Muscle of arm (tissue), 12 donors: Measurements from ENCODE around the gene MRPL12. TPM values are rescaled to one million over a fixed set of nuclear protein-coding genes. Genes with fewer than 3 reads are reported as not detected.

Experiments
- DNase-seq: peaks from one replicate; pipeline ENCODE4 v3.0.0-alpha.2; 2013
- polyA plus RNA-seq, 12 donors: library from polyadenylated mRNA; unstranded; fragments of 120-200 nt; gene quantifications; one replicate each; pipeline ENCODE4 v1.2.1, GENCODE V29; 2013; ENCODE audit not compliant: insufficient read length in 12 of 12

Gene MRPL12
- polyA plus RNA-seq, 12 donors, result 28.6 to 123 (median 48.1) TPM; not detected in 1

DNA sequence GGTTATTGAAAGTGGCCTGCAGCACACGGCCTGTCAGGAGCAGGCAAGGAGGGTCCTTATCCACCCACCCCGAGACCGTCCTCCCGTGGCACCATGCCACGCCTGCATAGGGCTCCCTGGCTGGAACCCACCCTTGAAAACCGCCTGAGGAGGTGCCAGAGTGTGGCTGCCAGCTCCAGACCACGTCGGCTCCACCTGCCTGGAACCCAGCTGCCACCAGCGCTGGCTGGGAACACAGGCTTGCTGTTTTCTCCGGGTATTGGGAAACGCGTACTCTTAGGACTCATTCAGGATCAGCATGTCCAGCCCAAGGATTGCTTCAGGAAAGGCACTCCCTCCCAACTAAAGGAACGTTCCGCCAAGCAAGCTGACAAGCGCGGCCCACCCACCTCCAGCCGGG lies 26.3 kb upstream of the MRPL12 start:
- no peak for DNase-seq

DNA sequence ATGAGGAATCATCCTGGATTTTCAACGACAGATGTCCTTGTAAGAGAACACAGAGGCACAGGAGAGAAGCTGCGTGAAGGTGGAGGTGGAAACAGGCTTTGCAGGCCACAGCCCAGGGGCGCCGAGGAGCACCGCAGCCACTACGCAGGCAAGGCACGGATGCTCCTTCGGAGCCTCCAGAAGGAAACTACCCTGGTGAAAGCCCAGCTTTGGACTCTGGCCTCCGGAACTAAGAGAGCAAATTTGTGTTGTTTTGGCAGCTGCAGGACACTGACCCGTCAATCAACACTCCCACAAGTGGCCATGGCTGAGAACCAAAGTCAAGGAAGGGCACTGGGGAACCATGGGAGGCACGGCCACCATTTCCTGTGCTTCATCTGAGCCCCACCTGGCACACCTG lies 23.0 kb upstream of the MRPL12 start:
- no peak for DNase-seq

DNA sequence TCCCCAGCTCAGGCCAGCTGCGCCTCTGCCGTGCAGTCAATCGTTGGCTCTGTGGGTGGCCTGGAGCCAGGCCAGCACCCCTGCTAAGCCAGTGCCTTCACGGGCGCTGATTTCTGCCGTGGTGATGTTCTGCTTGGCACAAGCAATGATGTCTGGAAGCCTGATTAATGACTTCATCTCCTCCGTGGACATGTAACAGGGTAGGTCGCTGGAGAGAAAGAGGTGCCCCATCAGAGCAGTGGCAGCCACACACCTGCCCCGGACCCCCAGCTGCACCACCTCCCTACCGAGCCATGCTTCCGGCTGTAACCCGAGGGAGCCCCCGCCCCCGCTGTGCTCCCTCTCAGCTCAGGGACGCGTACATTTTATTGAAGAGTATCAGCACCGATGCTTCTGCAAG lies 21.5 kb upstream of the MRPL12 start:
- DNase-seq, result no peak

DNA sequence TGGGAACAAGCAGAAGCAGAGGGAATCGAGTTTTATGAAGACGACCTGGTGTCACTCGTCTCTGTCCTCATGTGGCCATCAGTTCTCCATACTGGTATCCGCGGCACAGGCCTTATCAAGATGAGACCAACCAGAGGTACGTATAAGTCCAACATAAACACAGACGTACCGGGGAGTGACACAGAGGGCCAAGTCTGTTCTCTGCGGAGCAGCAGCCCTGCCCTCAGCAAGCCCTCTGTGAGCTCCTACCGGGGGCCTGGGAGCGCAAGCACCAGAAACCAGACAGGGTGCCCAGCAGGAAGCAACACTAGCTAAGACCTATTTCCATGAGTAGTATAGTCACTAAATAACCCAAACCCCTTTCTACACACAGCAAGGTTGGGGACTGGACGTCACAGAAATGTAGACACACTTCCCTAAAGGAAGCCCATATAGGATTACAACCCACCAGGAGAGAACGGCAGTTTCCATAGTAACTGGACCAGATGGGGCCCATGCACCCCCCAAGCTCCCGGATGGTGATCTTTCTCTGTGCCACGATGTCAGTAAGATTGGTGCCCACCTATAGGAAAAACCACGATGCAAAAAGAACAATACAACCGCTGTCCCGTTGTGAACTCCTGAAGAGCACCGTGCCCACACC lies 20.5 kb upstream of the MRPL12 start:
- no peak for DNase-seq

DNA sequence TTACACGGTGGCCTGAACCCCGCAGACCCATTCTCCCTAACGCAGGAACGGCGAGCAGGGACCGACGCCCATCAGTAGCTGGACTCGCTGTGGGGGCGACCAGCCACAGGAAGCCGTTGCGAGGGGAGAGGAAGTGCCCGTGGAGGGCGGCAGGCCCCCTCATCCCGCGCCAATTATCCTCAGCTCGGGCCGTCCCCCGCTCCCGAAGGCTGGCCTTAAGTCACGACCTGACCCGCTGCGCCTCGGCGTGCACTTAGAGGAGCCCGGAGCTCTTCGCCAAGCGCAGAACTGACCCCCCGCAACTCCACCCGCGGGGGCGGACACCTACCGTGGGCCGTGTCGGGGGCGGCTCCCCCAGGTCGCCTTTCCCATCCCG lies 20.0 kb upstream of the MRPL12 start:
- no peak for DNase-seq

DNA sequence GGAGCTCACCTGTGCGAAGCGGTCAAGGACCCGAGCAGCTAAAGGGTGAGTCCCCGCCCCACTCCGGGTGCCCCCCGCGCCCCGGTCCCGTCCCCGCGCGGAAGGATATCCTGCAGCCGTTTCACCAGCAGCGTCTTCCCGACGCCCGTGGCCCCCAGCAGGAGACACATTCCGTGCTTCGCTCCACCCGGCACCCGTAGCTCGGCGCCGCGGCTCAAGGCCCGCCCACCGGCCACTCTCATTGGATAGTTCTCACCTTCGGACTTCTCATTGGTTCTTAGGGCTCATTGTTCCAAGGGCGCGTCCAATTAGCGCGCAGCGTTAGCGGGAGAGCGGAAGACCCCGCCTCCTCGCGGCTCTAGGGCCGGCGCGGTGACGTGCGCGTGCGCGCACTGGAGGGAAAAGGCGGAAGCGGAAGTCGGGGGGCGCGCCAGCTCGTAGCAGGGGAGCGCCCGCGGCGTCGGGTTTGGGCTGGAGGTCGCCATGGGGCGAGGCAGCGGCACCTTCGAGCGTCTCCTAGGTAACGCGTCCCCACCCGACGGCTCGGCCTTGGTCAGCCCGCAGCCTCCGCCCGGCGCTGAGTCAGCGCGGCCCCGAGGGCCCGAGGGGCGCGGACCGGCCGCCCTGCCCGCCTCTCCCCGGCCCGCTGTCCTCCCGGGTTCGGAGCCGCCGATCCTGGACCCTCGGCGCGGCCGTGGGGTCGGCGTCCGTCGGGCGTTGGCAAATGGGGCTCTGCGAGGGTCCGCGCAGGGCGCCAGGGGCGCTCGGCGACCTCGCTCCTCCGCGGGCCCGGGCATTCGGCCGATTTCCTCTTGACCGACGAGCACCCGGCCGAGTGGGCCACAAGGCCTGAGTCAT lies 19.4 kb upstream of the MRPL12 start, which contains the start of the genes ARL16 and HGS:
ARL16 (minus strand) TSS at position 214 of the 858 bp plus-strand sequence; CDS start at position 170, 44 bp downstream.
HGS (plus strand) TSS at position 428 of the 858 bp plus-strand sequence; CDS start at position 484, 56 bp downstream.
- DNase-seq, result peak; percentile 99

DNA sequence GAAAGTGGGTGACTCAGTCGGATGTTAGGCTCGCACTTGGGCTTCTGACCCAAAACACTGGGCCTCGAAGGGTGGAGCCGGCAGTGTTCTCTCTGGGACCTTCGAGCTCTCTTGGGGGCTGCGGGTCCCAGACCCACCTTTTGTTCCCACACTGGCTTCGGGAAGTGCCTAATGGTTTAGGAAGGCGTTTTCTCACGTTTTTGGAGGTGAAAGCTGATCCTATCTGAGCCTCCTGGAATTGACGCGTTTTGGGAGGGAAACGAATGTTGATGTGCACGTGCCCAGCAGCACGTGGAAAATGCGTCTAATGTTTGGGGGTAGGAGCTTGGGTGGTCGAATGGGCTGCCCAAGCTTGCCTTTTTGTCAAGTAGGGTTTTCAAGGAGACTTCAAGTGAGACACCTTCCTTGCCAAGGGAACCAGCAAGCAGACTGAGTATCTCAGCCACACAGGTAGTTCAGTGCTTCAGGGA lies 18.7 kb upstream of the MRPL12 start:
- DNase-seq, result no peak

DNA sequence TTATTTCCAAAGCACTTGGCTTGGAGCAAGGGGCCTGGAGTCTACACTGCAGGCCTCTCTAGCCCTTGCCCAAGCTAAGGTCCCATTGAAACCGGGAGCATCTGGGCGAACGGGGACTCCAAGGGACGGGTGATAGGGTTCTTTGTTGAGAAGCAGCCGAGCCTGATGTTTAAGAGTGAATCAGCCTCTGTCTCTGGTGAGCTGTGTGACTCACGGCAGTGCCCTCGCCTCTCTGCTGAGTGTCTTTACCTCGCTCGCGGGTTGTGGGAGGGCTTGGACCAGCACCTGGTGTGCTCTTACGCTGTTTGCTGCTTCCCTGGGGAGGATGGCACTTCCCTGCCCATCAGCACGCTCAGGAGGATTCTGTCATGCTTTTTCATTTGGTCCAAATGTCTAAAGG lies 18.1 kb upstream of the MRPL12 start:
- DNase-seq, result no peak

DNA sequence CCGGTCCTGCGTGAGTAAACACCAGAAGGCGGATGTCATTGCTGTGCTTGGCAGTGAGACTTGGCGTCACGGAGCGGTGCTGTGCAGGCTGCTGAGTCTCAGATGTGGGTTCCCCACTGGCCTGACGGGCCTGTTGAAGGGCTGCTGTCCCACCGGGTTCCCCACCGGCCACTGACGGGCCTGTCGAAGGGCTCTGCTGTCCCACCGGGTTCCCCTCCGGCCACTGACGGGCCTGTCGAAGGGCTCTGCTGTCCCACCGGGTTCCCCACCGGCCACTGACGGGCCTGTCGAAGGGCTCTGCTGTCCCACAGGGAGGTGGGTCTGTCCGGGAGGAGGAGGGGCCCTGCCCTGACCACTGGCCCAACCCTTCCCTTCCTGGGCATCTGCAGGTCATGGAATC lies 16.6 kb upstream of the MRPL12 start:
- no peak for DNase-seq

DNA sequence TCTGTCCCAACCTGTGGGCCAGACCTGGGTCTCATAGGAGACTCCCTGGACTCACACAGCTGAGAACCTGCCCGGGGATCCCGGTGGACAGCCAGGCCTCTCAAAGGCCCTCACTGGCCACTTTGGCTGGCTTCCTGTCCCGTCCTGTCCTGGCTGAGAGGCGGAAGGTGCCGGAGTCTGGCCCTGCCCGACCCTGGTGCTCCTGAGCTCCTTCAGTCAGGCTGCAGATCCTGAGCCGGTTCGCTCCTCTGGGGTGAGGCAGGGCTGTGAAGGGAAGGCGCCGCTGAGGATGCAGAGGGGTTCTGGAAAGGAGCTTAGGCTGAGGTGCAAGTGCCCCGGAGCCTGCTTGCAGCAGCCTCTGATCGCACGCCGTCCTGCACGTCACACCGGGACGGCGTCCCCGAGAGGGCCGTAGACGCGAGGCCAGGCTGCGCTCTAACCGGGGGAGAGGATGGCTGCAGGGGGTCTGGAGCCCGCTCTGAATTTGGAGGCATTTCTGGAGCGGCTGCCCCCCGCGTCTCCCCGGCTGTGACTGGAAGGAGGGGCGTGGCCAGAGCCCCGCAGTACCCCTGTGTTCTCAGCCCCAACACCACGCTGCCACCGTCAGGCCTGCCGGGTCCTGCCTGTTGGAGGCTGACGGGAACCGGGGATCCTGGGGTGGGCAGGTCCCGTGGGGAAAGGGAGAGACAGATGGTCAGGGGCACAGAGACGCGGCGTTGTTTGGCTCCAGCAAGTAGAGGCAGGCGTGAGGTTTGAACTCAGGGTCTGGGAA lies 15.2 kb upstream of the MRPL12 start:
- DNase-seq, result no peak

DNA sequence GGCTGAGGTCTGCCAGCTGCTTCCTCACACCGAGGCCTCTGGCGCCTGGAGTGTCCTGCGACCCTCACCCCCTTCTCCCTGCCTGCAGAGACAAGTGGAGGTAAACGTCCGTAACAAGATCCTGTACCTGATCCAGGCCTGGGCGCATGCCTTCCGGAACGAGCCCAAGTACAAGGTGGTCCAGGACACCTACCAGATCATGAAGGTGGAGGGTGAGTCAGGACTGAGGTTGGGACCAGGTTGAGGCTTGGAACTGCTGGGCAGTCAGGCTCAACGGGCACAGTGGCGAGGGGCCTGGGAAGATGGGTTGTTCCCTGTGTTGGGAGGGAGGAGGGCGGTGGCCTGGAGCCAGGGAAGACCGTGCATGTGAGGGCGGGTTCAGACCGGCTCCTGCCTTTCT lies 14.6 kb upstream of the MRPL12 start:
- no peak for DNase-seq

DNA sequence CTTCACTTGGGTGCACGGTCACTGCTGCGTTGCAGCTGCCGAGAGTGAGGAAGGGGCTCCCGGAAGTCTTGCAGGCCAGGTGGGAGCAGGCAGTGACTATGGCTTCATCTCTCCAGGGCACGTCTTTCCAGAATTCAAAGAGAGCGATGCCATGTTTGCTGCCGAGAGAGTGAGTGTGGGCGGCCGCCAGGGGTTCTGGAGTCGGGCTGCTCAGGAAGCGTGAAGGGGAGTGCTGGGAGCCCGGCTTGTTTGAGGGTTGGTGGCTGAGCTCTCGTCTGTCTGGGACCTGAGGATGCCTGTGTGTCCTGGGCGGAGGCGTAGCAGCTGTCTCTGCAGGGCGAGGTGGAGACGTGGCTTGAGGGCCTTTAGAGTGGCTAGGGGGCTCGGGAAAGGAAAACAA lies 13.1 kb upstream of the MRPL12 start:
- DNase-seq, result no peak

DNA sequence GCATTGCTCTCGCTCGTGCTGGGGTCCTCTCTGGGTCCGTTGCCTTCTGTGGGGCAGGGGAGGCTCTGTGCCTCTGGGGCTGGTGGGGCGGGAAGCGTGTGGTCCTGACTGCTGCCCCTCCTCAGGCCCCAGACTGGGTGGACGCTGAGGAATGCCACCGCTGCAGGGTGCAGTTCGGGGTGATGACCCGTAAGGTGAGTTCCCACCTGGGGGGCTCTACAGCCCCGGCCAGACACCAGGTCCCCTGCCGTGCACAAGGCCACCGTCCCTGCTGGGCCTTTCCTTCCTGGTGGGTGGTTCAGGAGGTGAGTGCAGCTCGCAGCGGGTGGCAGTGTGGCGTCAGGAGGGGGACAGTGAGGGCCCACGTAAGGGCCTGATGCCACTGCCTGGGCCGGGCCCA lies 12.6 kb upstream of the MRPL12 start:
- DNase-seq, result no peak

DNA sequence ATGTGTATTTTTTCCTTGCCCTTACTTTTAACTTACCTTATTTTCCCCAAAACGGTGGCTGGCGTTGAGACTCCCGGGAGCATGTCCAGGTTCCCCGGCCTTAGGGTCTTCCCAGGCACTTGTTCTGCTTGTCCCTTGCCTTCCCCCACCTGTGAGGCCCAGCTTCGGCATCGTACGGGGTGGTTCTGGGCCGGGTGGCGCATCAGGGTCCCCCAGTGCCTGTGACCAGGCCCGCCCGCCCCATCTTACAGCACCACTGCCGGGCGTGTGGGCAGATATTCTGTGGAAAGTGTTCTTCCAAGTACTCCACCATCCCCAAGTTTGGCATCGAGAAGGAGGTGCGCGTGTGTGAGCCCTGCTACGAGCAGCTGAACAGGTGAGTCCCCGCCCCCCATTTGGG lies 12.0 kb upstream of the MRPL12 start:
- DNase-seq, result no peak

DNA sequence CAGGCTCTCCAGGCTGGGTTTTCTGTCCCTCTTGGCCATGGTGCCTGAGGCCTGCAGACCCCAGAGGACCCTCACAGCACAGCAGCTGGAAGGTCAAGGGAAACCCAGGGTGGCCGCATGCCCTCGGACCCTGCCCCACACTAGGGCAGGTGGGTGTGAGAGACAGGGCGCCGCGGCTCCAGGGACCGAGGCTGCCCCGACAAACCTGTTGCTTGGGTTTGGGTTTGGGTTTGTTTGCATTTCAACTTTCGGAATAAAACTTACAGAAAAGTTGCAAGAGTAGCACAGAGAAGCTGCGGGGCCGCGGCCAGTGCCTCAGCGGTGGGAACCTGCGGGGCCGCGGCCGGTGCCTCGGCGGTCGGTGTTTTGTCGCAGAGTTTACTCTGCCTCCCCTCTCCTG lies 11.6 kb upstream of the MRPL12 start:
- no peak for DNase-seq

DNA sequence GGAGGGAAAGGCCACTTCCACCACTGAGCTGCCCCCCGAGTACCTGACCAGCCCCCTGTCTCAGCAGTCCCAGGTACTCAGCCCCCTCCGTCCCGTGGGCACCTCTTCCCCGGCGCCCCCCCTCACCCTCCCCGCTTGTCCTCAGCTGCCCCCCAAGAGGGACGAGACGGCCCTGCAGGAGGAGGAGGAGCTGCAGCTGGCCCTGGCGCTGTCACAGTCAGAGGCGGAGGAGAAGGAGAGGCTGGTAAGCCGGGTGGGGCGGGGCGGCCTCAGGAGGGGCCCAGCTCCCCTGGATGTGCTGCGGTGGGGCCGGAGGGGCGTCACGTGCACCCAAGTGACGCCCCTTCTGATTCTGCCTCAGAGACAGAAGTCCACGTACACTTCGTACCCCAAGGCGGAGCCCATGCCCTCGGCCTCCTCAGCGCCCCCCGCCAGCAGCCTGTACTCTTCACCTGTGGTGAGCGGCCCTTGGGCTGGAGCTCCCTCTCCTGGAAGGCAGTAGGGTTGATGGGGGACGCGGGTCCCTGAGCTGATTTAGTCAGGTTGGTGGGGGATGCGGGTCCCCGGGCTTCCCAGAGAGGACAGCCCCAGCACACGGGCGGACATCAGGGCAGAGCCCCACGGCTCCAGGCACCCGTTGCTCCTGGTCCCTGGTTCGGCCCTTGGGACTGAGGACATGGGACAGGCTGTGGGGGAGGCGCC lies 9.5 kb upstream of the MRPL12 start:
- DNase-seq, result no peak

DNA sequence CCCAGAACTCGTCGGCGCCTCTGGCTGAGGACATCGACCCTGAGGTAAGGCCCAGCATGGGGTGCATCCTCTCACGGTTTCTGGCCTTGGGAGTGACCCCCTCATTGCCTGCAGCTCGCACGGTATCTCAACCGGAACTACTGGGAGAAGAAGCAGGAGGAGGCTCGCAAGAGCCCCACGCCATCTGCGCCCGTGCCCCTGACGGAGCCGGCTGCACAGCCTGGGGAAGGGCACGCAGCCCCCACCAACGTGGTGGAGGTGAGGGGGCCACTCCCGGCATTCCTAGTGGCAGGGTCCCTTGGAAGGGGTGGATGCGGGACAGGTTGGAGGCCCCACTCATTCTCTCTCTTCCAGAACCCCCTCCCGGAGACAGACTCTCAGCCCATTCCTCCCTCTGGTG lies 8.4 kb upstream of the MRPL12 start:
- DNase-seq, result no peak

DNA sequence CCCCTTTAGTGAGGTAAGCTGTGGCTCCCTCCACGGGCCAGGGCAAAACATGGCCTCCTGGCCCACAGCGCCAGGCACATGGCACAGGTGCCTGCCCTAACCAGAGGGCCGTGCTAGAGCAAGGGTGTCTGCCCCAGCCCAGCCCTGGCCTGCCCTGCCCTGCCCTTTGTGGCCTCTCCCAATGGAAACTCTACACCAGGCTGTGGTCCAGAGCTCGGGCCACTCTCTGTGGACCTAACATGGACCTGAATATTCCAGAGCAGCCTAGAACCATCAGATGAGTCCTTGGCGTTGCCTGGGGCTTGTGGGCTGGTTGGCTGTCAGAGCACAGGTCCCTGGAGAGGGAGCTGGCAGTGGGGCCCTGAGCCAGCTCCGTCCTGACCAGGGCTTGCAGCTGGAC lies 8.0 kb upstream of the MRPL12 start:
- no peak for DNase-seq

DNA sequence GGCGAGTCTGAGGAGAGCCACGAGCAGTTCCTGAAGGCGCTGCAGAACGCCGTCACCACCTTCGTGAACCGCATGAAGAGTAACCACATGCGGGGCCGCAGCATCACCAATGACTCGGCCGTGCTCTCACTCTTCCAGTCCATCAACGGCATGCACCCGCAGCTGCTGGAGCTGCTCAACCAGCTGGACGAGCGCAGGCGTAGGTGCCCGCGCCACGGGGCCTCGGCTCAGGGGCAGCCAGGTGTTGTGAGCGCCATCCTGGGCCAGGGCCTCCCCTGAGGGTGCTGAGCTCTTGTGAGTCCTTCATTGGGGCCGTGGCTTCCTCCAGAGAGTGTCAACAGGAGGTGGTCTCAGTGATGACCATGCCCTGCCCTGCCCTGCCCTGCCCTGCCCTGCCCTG lies 7.4 kb upstream of the MRPL12 start:
- no peak for DNase-seq

DNA sequence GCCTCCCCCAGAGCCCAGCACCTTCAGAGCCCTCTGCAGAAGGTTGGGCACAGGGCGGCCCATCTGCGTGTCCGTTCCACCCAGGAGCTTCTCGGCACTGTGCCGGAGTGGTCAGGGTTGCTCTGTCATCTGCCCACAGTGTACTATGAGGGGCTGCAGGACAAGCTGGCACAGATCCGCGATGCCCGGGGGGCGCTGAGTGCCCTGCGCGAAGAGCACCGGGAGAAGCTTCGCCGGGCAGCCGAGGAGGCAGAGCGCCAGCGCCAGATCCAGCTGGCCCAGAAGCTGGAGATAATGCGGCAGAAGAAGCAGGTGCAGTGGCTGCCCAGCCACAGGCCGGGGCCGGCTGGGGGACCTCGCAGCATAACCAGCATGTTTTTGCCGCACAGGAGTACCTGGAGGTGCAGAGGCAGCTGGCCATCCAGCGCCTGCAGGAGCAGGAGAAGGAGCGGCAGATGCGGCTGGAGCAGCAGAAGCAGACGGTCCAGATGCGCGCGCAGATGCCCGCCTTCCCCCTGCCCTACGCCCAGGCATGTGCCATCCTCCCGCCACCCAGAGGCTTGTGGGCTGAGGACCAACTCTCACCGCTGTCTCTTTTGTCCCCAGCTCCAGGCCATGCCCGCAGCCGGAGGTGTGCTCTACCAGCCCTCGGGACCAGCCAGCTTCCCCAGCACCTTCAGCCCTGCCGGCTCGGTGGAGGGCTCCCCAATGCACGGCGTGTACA lies 6.8 kb upstream of the MRPL12 start:
- DNase-seq, result no peak
